Thymus (tissue), 11 donors: ENCODE data around the gene H2AZ2. TPM values are rescaled to one million over a fixed set of nuclear protein-coding genes. Genes with fewer than 3 reads are reported as not detected.
"Not testable (repeated sequence)": the region's sequence is repeated elsewhere in the genome, so short reads cannot be mapped to it uniquely, and the experiment has no call there.

Source experiments
- DNase-seq, 9 donors: peaks; one replicate each; pipeline ENCODE4 v3.0.0-alpha.2; 2013; ENCODE audit warnings: low spot score in 9 of 9, low read depth in 6 of 9, missing footprints in 1 of 9
- H3K27ac ChIP-seq, 2 donors: one replicate each; pipeline ENCODE4 v1.5.1; 2013; ENCODE audit warnings: control low read depth in 1 of 2, low read depth in 1 of 2, low read length in 1 of 2, mild to moderate bottlenecking in 1 of 2, moderate library complexity in 1 of 2
- H3K27me3 ChIP-seq, 2 donors: one replicate each; pipeline ENCODE4 v1.5.1; 2013; ENCODE audit warnings: low read length in 1 of 2; ENCODE audit not compliant: control insufficient read depth in 2 of 2, insufficient read depth in 1 of 2
- H3K36me3 ChIP-seq, 2 donors: one replicate each; pipeline ENCODE4 v1.5.1; 2013; ENCODE audit warnings: low read length in 1 of 2, mild to moderate bottlenecking in 1 of 2, moderate library complexity in 1 of 2; ENCODE audit not compliant: control insufficient read depth in 2 of 2, insufficient read depth in 2 of 2
- H3K4me1 ChIP-seq, 2 donors: one replicate each; pipeline ENCODE4 v1.5.1; 2013; ENCODE audit warnings: low read length in 2 of 2; ENCODE audit not compliant: control insufficient read depth in 2 of 2, insufficient read depth in 2 of 2
- H3K4me3 ChIP-seq, 2 donors: one replicate each; pipeline ENCODE4 v1.5.1; 2013; ENCODE audit warnings: low read length in 2 of 2, control low read depth in 1 of 2, mild to moderate bottlenecking in 1 of 2
- H3K9me3 ChIP-seq, 2 donors: one replicate each; pipeline ENCODE4 v1.5.1; 2013; ENCODE audit warnings: low read length in 1 of 2, mild to moderate bottlenecking in 1 of 2; ENCODE audit not compliant: control insufficient read depth in 2 of 2, insufficient read depth in 1 of 2
- WGBS: extraction: QIAGEN DNeasy Blood & Tissue Kit; methylation state at CpG from one replicate; pipeline ENCODE4 v1.1.7; 2013; 5-methylcytosine and 5-hydroxymethylcytosine counted together
- polyA plus RNA-seq: library from polyadenylated mRNA; stranded (reverse); fragments of 200-250 nt; gene quantifications from one replicate; pipeline ENCODE4 v1.2.3, GENCODE V29; 2013
- total RNA-seq: library from RNA; stranded (reverse); fragments of 120-200 nt; gene quantifications from one replicate; pipeline ENCODE4 v1.2.4, GENCODE V29; 2013
- donor health status: healthy.

Gene H2AZ2
- total and polyA plus RNA-seq, 2 donors: 198 to 243 TPM

DNA sequence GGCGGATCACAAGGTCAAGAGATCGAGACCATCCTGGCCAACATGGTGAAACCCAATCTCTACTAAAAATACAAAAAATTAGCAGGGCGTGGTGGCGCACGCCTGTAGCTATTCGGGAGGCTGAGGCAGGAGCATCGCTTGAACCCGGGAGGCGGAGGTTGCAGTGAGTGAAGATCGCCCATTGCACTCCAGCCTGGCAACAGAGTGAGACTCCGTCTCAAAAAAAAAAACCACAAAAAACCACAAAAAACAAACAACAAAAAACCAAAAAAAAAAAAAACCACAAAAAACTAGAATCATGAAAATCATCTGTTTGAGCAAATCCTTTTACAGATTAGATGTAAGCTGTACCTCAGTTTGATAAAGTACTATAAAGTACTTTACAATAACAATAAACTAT lies 1.5 kb downstream of the H2AZ2 start:
- H3K27me3 ChIP-seq, H3K9me3 ChIP-seq: not testable (repeated sequence)
- WGBS: 27% methylated on average over 11 of the region's 11 CpGs
- H3K4me1 ChIP-seq: peaks cover 0 to 13% of the 10 kb centered on the region in 2 donors
- peak in 2 of 9 donors; percentile 11 to 48 for DNase-seq
- H3K4me3 ChIP-seq: peak overlapping the region; percentile 59 to 86
- H3K27ac ChIP-seq: peak overlapping the region in 1 of 2 donors; percentile 90
- peaks cover 3 to 14% of the 10 kb centered on the region in 2 donors for H3K36me3 ChIP-seq

GRCh38 chr7:44845451-44845850 lies 2.4 kb downstream of the H2AZ2 start:
- no peaks in the 10 kb centered on the region for H3K9me3 ChIP-seq
- H3K4me1 ChIP-seq: peaks cover 0 to 13% of the 10 kb centered on the region in 2 donors
- no peak for DNase-seq
- no peaks in the 10 kb centered on the region for H3K27me3 ChIP-seq
- peak overlapping the region in 1 of 2 donors; percentile 59 for H3K4me3 ChIP-seq
- H3K36me3 ChIP-seq: peaks cover 10 to 23% of the 10 kb centered on the region in 2 donors
- H3K27ac ChIP-seq: no peak overlapping the region

GRCh38 chr7:44843440-44843839 lies 4.4 kb downstream of the H2AZ2 start:
- H3K9me3 ChIP-seq, DNase-seq, H3K4me3 ChIP-seq, H3K27ac ChIP-seq, H3K27me3 ChIP-seq, H3K4me1 ChIP-seq: not testable (repeated sequence)
- WGBS: 97% methylated on average over 5 of the region's 5 CpGs
- H3K36me3 ChIP-seq: peaks cover 23 to 42% of the 10 kb centered on the region in 2 donors

DNA sequence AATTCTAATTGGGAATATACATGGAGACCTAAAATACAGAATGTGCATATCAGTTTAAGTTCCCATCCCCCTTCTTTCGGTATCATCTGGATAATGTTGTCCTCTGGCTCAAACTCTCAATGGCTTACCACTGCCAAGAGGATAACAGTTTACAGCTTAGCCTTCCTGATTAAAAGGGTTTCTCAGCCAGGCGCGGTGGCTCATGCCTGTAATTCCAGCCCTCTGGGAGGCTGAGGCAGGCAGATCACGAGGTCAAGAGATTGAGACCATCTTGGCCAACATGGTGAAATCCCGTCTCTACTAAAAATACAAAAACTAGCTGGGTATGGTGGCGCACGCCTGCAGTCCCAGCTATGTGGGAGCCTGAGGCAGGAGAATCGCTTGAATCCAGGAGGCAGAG lies 5.2 kb downstream of the H2AZ2 start:
- not testable (repeated sequence) for H3K9me3 ChIP-seq, H3K4me3 ChIP-seq, H3K27ac ChIP-seq, H3K27me3 ChIP-seq, H3K4me1 ChIP-seq, DNase-seq
- 97% methylated on average over 8 of the region's 8 CpGs for WGBS
- H3K36me3 ChIP-seq: peaks cover 29 to 46% of the 10 kb centered on the region in 2 donors

- H3K4me3 ChIP-seq: no peak overlapping the region
- no peak overlapping the region for H3K27ac ChIP-seq
- peaks cover 45 to 79% of the 10 kb centered on the region in 2 donors for H3K36me3 ChIP-seq
- H3K4me1 ChIP-seq: no peaks in the 10 kb centered on the region
- DNase-seq: no peak
- H3K27me3 ChIP-seq: no peaks in the 10 kb centered on the region
- no peaks in the 10 kb centered on the region for H3K9me3 ChIP-seq
- WGBS: 94% methylated on average over 2 of the region's 2 CpGs
These were observed 9.1 kb downstream of the H2AZ2 start for GRCh38 chr7:44838751-44839150.

DNA sequence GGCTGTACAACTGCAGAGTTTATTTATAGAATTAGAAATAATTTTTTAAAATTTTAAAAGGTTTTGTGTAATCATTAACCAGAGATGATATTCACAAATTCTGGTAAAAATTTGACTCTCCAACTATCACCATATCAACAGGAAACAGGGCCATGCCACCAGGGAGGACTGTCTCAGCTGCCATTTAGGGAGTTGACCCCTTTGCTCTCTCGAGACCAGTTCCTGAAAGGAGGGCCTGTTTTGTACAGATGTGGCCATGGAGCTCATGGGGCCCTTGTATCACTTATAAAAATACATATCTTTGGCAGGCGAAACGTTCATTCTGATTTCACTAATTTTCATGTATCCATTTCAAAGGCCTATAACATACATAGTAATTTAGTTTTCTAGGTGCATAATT lies 20.3 kb downstream of the H2AZ2 start:
- no peak for DNase-seq
- Histone ChIP-seq H3K4me3 (no peak overlapping the region), H3K4me1 (no peaks in the 10 kb centered on the region), H3K9me3 (no peaks in the 10 kb centered on the region), H3K27ac (no peak overlapping the region), H3K36me3 (peaks cover 51 to 85% of the 10 kb centered on the region in 2 donors), H3K27me3 (no peaks in the 10 kb centered on the region)
- 92% methylated on average over 3 of the region's 3 CpGs for WGBS

DNA sequence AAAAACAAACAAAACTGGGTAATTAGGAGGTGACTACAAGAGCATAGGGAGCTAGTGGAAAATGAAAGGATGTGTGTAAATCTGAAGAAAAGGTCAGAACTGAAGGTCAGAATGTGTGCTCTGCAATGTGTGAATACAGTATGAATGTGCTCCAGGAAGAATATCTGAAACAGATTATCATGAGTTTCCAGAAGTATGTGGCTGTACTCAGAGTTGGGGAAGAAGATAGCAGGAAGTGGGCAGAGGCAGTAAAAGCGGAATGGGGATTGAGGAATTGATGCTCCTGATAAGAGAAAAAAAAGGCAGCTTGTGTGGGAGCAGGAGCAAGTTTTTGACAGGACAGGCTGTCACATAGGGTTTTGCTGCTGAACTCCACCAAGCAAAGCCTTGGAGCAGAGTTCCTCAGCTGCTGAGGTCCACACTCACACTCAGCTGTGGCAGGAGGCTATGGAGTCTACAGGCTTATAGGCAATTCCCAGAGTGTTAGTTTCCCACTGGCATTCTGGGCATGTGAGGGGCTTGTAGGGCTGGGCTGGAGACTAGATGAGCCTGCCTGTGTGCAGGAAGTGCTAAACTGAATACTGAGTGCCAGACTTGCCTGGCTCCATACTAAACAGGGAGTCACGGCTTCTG lies 22.9 kb downstream of the H2AZ2 start:
- Histone ChIP-seq H3K4me1 (no peaks in the 10 kb centered on the region), H3K36me3 (peaks cover 40 to 60% of the 10 kb centered on the region in 2 donors), H3K4me3 (no peak overlapping the region), H3K27ac (no peak overlapping the region), H3K9me3 (no peaks in the 10 kb centered on the region), H3K27me3 (no peaks in the 10 kb centered on the region)
- WGBS: 88% methylated on average over 2 of the region's 2 CpGs
- DNase-seq: no peak

DNA sequence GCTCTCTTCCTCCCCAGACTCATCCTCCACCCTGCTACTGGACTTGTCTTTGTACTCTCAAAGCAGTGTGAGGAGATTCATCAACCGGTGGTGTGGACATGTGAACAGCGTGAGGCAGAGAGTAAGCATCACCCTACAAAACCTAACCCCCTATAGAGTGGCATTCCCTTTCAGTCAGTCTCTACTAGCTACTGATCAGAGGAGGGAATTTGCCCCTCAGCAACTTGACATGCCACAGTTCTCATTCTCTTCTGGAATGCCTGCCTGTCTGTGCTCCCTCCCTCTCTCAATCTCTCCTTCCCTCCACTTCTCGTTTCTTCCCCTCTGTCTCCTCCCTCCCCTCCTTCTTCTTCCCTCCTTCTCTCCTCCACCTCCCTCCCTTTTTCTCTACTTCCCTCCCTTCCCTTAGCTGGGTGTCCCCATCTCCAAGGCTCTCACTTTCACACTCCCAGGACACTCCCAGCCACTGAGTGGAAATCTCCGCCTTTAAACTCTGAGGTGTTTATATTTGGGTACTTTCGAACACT lies 24.6 kb downstream of the H2AZ2 start:
- 90% methylated on average over 5 of the region's 5 CpGs for WGBS
- no peaks in the 10 kb centered on the region for H3K4me1 ChIP-seq

DNA sequence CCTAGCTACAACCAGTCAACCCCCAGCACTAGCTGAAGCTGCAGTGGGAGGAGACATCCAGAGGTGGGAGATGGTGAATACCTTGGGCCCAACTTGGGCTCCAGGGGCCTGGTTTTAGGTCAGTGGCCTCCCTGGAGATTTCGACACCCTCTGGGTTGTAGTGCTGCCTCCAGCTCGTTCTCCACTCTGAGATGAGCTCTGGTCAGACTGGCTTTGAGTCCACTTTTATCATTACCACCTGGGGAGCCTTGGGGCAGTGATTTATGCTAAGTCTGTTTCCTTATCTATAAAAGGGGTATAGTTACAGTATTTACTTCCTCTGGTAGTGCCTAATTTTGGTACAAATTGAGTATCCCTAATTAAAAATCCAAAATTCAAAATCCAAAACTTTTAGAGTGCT lies 28.6 kb downstream of the H2AZ2 start:
- H3K36me3 ChIP-seq: peaks cover 1 to 4% of the 10 kb centered on the region in 2 donors
- no peak overlapping the region for H3K27ac ChIP-seq
- no peak for DNase-seq
- no peak overlapping the region for H3K4me3 ChIP-seq
- no peaks in the 10 kb centered on the region for H3K4me1 ChIP-seq
- no peaks in the 10 kb centered on the region for H3K9me3 ChIP-seq
- H3K27me3 ChIP-seq: no peaks in the 10 kb centered on the region
- 94% methylated on average over 2 of the region's 2 CpGs for WGBS

More for the DNA sequence above, 24.6 kb downstream of the H2AZ2 start:
- Histone ChIP-seq H3K36me3 (peaks cover 24 to 43% of the 10 kb centered on the region in 2 donors), H3K9me3 (no peaks in the 10 kb centered on the region), H3K27me3 (no peaks in the 10 kb centered on the region), H3K4me3 (no peak overlapping the region), H3K27ac (no peak overlapping the region)
- DNase-seq: no peak
